Testis (tissue), 2 donors: ENCODE measurements around the gene MAP4.

ENCODE experiments used
- POLR2A ChIP-seq: fragments of 450-650 bp; IDR thresholded peaks from one replicate; pipeline ENCODE4 v1.6.1; 2017; ENCODE audit warnings: antibody characterized with exemption, mild to moderate bottlenecking, moderate library complexity
- TF ChIP-seq, protein P1 (sequence below), 3 experiments: fragments of 450-650 bp in 2 of 3; fragments of 200-600 bp in 1 of 3; sonication (generic) in 1 of 3; IDR thresholded peaks; one replicate each; pipeline ENCODE4 v1.5.1; 2016 to 2019; ENCODE audit warnings: antibody characterized with exemption in 3 of 3, mild to moderate bottlenecking in 2 of 3, moderate library complexity in 1 of 3

DNA sequence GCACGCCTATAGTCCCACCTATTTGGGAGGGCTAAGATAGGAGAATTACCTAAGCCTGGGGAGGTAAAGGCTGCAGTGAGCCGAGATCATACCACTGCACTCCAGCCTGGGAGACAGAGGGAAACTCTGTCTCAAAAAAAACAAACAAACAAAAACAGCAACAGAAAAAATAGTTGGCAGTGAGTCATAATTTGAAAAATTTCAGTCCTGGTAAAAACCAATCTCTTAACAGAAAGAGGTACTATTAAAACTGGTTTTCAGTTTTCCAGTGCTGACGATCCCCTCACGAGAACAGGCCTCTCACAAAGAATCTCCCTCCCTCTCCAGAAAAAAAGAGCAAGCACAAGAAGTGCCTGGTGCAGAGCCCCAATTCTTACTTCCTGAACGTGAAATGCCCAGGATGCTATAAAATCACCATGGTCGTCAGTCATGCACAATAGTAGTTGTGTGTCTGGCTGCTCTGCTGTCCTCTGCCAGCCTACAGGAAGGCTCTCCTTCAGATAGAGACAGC lies 22.8 kb upstream of the MAP4 start:
- TF ChIP-seq, protein P1, sequence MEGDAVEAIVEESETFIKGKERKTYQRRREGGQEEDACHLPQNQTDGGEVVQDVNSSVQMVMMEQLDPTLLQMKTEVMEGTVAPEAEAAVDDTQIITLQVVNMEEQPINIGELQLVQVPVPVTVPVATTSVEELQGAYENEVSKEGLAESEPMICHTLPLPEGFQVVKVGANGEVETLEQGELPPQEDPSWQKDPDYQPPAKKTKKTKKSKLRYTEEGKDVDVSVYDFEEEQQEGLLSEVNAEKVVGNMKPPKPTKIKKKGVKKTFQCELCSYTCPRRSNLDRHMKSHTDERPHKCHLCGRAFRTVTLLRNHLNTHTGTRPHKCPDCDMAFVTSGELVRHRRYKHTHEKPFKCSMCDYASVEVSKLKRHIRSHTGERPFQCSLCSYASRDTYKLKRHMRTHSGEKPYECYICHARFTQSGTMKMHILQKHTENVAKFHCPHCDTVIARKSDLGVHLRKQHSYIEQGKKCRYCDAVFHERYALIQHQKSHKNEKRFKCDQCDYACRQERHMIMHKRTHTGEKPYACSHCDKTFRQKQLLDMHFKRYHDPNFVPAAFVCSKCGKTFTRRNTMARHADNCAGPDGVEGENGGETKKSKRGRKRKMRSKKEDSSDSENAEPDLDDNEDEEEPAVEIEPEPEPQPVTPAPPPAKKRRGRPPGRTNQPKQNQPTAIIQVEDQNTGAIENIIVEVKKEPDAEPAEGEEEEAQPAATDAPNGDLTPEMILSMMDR (IDR thresholded peaks at IDR 0.05) = no peak
- TF ChIP-seq POLR2A = no peak
